HG03108 (cell line): Measurements from ENCODE around the gene CCDC127.
"Not testable (repeated sequence)": the region's sequence is repeated elsewhere in the genome, so short reads cannot be mapped to it uniquely, and the experiment has no call there.

Experiments used
- ATAC-seq: cut with Tn5 transposase; IDR thresholded peaks from one replicate; pipeline ENCODE4 v1.9.1; 2021; ENCODE audit warnings: moderate library complexity; ENCODE audit not compliant: unreplicated experiment

The CCDC127 gene

DNA sequence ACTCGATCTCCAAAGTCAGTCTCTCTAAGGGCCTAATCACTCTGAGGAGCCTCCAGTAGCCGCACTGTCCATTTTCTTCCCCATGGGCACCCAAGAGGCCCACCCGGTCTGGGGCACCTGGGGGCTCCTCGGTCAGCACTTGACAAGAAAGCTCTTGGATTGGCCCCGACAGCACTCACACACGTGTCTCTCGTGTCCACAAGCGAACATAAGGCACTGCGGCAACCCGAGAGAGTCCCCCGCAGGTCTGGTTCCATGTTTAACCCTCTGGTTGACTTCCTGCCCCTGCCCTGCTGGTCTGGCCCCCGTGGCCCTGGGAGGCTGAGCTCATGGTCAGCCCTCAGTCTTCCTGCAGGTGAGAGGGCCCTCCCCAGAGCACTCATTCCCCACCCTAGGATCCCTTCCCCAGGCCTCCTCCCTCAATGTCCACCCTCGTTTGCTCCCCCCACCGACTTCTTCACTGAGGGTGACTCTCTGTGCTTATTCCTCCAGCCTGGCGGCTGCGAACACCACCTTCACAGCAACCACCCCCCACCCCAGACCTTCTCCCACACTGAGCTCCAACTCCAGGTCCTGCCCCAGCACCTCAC, 43.0 kb downstream of the CCDC127 start:
- no peak for ATAC-seq

DNA sequence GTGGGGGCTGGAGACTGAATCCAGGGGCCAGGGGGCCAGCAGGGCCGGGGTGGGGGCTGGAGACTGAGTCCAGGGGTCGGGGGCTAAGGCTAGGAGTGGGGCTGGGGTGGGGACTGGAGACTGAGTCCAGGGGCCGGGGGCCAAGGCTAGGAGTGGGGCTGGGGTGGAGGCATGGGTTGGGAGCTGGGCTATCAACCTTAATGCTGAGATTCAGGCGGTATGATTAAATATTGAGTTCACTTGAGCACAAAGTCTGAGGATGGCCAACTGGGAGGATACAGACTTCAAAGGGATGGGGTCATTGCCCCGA, 43.7 kb downstream of the CCDC127 start:
- no peak for ATAC-seq

DNA sequence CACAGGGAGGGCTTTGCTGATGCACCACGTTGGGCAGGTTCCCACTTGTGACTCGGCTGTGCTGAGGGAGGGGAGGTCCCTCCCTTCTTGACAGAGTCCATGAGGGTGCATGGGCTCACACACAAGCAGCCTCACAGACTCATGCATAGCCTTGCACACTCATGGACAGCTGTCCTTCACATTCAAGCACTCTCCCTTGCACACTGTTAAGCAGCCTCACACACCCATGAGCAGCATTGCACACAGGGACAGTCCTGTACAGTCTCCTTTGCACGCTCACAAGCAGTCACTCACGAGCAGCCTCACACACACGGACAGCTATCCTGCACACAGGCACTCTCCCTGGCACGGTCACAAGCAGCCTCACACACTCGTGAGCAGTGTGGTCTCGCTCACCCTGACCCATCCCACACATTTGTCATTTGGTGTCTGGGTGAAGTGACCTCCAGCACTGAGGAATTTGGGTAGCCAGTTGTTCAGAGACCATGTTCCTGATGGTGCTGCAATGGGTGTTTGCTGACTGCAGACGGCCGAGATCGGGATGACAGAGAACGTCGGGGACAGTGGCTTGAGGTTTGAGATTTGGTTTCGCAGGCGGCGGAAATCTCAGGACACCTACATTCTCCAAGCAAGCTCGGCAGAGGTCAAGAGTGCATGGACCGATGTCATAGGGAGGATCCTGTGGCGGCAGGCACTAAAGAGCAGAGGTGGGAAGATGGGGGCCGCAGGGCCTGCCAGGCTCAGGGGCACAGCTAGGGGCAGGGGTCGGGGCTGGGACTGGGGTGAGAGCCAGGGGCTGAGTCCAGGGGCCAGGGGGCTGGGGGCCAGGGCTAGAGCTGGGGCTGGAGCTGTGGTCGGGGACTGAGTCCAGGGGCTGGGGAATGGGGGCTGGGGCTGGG, 44.3 kb downstream of the CCDC127 start:
- ATAC-seq, result no peak

DNA sequence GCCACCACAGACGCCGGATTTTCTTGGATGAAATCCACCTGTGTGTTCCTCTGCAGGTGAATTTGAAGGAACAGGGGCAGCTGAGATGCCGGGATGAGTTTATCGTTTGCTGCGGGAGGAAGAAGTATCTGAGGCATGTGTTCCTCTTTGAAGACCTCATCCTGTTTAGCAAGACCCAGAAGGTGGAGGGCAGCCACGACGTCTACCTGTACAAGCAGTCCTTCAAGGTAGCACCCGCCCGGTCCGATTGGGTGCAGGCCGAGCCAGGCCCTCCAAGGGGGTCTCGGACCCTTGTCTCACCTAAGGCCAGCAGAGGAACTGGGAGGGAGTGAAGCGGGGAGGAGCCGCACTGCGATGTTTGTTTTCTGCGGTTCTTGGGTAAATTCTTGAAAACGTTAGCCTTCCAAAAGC, 45.1 kb downstream of the CCDC127 start:
- ATAC-seq, result no peak

DNA sequence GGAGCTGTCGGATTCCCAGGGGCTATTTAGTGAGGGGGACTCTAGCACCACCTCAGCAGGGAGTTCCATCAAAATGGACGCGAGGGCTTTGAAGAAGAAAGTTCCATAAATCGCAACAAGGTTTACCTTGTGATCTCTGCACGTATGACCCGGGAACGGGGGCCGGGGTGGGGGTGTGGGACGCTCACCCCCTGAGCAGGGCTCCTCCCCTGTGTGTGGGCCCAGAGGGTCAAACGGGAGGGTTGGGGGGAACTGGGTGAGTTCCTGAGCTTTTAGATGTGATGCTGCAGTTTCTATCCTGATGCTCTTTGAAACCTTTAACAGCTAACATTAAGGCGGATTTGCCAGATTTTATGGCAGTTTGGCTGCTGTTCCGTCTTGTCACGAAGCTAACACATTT, 45.5 kb downstream of the CCDC127 start:
- no peak for ATAC-seq

DNA sequence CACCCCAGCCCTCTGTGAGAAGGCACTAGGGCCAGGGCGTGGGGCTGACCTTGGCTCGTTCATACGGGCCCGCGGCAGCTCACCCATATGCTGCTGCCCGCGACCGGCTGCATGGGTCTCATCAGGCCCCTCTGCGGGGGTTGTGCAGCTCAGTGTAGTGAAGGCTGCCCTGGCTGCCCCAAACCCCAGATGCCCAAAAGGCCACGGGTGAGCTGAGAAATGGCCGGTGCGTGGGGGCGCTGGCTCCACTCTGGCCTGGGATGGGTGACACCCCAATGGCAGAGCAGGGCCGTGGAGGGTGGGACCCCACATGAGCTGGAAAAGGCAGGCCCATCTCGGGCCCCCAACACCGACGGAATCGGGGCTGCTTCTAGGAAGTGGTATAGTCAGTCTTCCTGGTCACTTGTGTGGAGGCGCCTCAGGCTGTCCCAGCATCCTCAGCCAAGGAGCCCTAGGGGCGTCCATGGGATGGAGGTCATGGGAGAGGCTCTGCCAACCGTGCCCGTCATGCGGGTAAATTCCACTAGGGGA, 46.1 kb downstream of the CCDC127 start:
- no peak for ATAC-seq

DNA sequence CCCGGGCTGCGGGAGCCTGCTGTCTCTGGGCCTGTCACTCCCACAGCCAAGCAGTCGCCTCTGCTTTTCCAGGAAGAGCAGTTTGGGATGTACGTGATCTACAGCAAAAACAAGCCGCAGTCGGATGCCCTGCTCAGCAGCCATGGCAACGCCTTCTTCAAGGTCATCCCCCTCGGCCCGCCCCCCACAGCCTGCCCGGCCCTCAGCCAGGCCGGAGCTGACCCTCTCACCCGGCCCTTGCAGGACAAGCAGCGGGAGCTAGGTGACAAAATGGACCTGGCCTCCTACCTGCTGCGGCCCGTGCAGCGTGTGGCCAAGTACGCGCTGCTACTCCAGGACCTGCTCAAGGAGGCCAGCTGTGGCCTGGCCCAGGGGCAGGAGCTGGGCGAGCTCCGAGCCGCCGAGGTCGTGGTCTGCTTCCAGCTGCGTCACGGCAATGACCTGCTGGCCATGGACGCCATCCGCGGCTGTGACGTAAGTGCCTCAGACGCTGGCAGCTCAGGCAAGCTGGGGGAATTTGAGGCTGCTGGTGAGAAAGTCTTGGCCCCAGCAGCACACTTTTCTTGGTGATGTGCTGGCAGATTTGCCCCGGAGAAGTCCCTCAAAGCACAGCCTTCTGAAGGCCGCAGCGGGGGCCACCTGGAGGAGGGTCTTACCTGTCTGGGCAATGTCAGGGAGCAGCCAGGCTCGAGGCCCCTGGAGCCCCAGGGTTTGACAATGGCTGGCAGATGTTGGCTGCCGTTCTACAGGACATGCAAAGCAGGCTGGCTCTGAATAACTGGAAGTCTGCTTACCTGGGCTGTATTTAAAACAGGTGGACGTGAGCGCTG, 46.8 kb downstream of the CCDC127 start:
- no peak for ATAC-seq

DNA sequence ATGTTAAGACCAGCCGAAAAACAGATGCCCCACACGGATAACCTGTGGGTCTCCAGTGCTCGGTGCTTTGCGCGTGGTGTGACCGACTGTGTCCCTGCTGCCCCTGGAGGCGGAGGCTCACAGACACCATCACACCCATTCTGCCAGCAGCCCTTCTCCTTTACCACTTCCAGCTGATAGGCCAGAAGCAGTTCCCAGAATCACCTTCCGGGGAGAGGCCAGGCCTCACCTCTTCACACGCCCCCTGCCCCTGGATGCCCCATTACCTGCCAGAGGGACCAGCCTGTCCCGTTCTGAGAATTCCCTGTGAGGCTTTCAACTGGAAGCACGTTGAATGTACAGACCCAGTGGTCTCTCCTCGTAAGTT, 48.2 kb downstream of the CCDC127 start:
- ATAC-seq, result no peak

DNA sequence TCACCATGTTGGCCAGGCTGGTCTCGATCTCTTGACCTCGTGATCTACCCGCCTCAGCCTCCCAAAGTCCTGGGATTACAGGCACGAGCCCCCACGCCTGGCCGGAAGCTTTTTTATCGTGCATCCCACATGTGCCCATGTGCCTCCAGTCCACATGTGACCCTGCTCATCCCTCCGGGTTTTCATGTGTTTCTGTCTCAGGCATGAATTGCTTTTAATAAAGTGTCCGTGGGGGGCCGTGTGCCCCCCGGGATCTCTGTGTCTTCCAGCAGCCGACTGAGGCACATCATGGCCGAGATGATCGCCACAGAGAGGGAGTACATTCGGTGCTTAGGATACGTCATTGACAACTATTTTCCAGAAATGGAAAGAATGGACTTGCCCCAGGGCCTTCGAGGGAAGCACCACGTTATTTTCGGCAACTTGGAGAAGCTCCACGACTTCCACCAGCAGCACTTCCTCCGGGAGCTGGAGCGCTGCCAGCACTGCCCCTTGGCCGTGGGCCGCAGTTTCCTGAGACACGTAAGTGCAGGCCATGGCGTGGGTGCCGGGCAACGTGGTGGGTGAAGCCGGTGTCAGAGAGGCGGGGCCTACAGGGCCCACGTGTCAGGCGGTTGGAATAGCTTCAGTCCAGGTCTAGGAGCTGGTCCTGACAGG, 48.8 kb downstream of the CCDC127 start:
- no peak for ATAC-seq

DNA sequence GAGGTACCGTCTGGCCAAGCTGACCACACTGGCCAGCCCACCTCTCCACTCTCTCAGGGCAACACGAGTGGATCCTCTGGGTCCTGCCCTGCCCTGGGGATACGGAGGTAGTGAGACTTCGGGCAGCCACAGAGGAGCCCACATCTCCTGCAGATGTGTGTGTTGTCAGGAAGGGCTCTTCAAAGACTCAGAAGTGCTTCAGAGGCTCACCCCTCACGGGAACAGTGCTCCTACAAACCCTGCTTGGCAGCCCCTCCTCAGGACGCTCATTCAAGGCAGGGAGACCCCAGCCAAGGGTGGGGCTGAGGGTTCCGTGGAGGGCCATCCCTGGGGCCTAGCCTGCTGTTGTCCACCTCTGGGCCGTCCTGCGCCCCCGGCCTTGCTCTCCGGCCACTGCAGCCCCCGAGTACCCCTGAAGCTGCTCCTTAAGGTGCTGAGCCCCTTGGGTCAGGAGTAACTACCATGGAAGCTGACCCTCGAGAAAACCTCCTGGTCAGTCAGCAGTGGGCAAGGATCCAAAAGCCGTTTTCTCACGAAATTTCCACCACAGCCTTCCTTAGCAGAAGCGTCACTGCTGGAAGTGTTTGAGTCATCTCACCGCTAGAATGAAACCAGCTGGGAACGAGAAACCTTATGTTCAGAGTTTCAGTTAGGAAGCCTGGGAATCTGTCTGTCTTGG, 49.8 kb downstream of the CCDC127 start:
- no peak for ATAC-seq

DNA sequence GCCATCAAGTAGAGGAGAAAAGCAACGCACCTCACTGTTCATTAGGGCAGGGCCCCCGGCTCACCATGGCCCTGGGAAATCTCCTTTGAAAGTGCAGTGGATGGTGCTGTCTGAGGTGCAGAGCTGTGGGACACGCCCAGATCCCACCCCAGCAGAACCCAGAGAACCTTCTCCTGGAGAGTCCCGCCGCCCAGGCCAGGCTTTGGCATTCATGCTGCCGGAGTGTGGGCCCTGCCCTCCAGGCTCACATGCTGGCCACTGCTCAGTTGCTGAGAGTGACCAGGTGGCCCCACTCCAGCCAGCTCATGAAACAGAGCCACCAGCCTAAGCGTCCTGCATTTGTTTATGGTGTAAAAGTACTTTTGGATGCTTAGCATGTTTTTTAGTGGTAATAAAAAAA, 50.4 kb downstream of the CCDC127 start:
- ATAC-seq, result no peak

DNA sequence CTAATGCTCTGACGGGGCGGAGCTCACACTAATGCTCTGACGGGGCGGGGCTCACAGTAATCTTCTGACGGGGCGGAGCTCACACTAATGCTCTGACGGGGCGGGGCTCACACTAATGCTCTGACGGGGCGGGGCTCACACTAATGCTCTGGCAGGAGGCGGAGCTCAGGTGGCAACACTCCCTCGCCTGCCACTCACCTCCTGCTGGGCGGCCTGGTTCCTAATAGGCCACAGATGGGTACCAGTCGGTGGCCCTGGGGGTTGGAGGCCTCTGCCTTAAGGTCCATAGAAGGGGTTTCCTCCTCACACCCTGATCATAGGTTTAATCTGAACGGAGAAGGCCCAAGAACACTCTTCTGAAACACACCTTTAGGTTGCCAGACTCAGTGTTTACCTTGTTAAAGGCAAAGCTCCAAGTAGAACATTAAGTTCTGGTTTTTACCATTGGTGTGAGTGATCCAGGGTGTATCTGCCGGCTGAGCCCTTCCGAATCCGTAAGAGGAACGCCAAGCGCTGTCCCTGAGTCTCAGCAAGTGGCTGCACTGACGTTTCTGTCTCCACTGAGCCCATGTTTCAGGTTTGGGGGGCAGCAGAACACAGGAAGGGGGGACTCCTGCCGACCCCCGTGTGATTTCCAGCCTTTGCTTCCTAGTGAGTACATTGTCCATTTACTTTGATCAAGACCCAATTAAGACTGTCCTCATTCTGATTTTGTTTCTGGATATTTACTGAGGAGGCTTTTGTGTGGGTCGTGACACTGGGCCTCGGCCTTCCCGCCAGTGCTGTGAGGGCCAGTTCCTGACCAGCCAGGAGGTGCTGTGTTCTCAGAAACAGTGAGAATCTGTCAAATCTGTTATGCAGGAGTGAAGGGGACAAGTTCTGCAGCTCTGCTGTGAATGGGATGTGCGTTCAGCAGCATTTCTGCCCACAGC, 51.2 kb downstream of the CCDC127 start:
- no peak for ATAC-seq

DNA sequence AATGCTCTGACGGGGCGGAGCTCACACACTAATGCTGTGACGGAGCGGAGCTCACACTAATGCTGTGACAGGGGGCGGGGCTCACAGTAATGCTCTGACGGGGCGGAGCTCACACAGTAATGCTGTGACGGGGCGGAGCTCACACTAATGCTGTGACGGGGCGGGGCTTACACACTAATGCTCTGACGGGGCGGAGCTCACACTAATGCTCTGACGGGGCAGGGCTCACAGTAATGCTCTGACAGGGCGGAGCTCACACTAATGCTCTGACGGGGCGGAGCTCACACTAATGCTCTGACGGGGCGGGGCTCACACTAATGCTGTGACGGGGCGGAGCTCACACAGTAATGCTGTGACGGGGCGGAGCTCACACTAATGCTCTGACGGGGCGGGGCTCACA, 53.2 kb downstream of the CCDC127 start:
- not testable (repeated sequence) for ATAC-seq

DNA sequence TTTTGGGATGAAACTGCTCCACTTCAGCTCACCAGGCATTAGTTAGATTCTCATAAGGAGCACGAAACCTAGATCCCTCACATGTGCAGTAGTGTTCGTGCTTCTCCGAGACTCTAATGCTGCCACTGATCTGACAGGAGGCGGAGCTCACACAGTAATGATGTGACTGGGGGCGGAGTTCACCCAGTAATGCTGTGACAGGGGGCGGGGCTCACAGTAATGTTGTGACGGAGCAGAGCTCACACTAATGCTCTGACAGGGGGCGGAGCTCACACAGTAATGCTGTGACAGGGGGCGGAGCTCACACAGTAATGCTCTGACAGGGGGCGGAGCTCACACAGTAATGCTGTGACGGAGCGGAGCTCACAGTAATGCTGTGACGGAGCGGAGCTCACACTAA, 53.7 kb downstream of the CCDC127 start:
- ATAC-seq, result no peak

DNA sequence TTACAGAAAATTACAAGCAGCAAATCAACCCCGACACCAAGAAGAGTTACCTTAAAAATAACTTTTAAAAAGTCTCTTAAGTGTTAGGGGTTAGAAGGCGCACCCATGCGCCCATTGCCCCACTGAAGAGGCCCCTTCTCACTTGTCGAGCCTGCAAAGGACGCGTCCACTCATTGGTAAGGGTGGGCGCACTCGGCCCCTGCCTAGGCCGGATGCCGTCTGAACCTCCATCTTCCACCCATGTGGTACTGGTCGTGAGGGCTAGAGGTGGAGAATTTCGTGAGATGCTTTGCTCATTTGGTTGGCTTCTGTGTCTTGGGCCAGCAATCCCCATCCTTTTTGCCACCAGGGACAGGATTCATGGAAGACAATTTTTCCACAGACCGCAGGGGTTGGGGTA, 54.1 kb downstream of the CCDC127 start:
- ATAC-seq, result no peak

DNA sequence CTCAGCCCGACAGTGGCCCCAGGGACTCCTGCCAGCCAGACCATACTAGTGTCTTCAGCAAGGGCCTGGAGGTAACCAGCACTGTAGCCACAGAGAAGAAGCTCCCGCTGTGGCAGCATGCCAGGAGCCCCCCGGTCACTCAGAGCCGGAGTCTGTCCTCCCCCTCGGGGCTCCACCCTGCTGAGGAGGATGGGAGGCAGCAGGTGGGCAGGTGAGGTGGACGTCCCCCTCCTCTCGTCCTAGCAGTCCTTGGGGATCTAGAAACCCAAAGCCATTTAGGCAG, 54.7 kb downstream of the CCDC127 start:
- ATAC-seq, result no peak

DNA sequence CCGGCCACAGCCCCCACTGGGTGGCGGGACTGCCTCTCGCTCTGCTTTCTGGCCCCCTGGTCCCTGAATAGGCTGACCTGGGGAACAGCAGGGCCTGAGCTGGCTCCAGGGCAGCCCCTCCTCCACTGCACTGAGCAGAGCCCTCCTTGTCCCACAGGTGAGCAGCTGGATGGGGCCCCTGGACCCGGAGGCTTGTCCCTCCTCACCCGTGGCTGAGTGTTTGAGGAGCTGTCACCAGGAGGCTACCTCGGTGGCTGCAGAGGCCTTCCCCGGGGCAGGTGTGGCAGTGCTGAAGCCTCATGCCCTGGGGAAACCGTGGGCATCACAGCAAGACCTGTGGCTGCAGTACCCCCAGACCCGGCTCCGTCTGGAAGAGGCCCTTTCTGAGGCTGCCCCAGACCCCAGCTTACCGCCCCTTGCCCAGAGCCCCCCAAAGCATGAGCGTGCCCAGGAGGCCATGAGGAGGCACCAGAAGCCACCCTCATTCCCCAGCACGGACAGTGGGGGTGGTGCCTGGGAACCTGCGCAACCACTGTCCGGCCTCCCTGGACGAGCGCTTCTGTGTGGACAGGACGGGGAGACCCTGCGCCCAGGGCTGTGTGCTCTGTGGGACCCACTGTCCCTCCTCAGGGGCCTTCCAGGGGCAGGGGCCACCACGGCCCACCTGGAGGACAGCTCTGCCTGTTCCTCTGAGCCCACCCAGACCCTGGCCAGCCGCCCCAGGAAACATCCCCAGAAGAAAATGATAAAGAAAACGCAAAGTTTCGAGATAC, 55.2 kb downstream of the CCDC127 start:
- no peak for ATAC-seq

DNA sequence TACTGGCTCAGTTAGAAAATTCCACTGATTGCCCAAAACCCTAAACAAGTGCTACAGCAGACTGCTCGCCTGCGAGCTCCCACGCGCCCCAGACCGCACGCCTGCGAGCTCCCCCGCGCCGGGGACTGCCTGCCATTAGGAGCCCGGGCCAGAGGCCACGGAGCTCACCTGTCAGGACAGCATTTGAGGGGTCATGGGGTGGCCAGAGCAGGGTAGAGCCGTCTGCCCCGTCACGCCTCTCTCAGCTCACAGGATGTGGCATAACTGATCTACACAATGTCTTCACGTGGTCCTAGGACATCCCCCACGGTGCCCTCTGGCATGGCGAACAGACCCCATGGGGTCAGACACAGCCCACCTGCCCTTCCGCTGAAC, 55.8 kb downstream of the CCDC127 start:
- ATAC-seq, result no peak

DNA sequence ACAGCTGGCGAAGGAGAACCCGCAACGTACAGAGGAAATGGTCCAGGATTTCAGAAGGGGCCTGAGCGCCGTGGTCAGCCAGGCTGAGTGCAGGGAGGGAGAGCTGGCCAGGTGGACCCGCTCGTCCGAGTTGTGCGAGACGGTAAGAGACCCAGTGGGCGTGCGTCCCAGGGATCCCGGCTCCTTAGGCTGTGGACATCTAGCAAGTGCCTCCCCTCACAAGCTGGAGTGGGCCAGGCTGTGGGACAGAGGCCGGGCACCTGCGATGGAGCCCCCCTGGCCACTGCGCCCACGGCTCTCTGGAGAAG, 56.2 kb downstream of the CCDC127 start:
- ATAC-seq, result no peak
